ENCODE measurements around the gene NTF4.

Gene NTF4

DNA sequence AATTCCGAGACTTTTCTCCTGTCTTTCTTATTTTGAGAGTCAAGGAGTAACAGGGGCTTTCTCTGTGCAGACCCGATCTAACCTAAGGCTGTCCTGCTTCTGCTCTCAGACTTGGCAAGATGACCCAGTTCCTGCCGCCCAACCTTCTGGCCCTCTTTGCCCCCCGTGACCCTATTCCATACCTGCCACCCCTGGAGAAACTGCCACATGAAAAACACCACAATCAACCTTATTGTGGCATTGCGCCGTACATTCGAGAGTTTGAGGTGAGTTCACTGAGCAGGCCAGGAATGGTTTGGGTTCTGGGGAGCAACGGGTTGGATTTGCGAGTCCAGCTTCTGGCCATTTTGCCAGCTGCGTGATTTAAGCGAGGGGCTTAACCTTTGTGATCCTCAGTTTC is 21.7 kb upstream of the NTF4 start:
- H3K4me3 ChIP-seq (ENCODE audit: low read length): peak overlapping the region; percentile 86
- no peak for DNase-seq (ENCODE audit: low read depth)
- TF ChIP-seq CTCF (IDR thresholded peaks at IDR 0.05; ENCODE audit: insufficient read depth, low read depth, low read length, missing control alignments): no peak

DNA sequence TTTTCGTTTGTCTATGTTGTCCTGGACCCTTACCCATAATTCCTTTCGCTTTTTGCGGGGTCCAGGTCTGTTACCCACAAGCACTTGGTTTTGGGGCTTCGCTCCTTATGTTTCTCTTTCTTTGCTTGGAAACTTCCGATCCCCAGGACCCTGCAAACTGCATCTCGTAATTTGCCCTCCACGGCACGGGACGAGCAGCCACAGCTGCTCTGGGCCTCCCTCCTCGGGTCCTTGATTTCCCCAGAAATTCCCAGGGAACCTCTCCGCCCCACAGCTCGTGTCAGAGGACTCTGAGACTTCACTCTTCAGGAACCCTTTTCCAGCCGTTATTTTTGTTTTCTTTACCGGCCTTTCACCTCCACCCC is 21.2 kb upstream of the NTF4 start:
- peak overlapping the region; percentile 86 for H3K4me3 ChIP-seq (ENCODE audit: low read length)
- no peak for DNase-seq (ENCODE audit: low read depth)
- no peak for TF ChIP-seq CTCF (IDR thresholded peaks at IDR 0.05; ENCODE audit: insufficient read depth, low read depth, low read length, missing control alignments)

DNA sequence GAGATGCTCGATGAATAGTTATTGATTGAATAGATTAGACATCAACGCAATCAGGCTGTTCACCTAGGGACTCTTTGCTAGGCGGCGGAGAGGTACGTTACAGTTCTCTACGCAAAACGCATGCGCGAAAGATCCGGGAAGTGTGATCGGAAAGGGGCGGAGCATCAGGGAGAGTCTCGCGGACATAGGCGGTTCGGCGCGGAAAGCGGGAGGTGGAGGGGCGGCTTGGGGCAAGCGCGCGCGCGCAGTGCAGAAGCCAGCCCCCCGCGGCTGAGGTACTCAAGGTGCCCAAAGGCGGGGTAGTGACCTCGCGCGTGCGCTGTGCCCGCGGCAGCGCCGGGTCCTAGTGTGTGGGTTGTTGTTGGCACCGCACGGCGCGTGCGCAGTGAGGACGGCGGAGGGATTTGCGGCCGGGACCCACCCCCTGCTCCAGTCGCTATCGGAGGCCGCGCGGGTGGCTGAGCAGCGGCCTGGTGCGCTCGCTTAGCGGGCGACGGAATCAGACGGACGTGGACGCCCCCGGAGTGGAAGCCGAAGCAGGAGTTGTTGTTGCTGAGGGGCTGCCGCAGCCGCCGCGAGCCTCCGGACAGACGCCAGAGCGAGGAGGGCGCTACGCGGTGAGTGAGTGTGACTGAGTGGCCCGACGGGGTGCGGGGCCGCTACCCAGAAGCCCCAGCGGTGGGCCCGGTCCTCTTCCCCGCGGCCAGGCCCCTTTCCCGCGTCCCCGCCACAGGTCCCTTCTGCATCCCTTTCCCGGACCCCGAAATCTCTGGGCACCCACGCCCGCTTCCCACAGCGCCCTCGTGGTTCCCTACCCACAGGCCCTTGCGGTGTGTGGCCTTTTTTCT is 20.6 kb upstream of the NTF4 start, which contains the start of gene SNRNP70:
Gene SNRNP70 (plus strand): TSS at position 432 of the 848 bp plus-strand sequence. CDS start 964 bp downstream, outside the sequence.
- no peak for TF ChIP-seq CTCF (IDR thresholded peaks at IDR 0.05; ENCODE audit: insufficient read depth, low read depth, low read length, missing control alignments)
- peak; percentile 100 for DNase-seq (ENCODE audit: low read depth)
- peak within 1 kb of the TSS; percentile 86 for H3K4me3 ChIP-seq (ENCODE audit: low read length)

DNA sequence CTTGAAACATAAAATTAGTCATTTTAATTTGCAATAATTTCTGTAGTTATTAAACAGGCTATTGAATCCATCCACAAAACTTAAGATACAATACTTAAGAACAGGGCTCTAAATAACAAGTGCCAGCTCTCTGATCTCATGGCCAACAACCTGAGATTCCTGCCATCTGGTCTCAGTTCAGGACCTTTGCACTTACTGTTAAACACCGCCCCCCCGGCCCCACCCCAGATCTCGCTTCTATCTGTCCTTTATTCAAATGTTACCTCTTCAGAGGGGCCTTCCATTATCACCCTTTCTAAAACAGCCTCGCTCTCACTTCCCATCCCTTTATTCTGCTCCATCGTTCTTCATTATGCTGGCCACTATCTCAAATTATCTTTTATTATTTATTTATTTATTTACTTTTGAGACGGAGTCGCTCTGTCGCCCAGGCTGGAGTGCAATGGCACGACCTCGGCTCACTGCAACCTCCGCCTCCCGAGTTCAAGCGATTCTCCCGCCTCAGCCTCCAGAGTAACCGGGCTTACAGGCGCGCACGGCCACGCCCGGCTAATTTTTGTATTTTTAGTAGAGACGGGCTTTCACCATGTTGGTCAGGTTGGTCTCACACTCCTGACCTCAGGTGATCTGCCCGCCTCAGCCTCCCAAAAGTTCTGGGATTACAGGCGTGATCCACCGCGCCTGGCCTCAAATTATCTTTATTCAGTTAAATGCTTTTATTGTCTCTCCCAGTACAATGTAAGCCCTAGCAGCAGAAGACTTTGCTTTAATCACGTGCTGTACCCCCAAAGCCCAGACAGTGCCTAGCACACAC is 19.8 kb upstream of the NTF4 start:
- DNase-seq (ENCODE audit: low read depth): no peak
- no peak for TF ChIP-seq CTCF (IDR thresholded peaks at IDR 0.05; ENCODE audit: insufficient read depth, low read depth, low read length, missing control alignments)
- H3K4me3 ChIP-seq (ENCODE audit: low read length): peak overlapping the region; percentile 86

GRCh38 chr19:49081273-49081672 is 16.7 kb upstream of the NTF4 start:
- H3K4me3 ChIP-seq (ENCODE audit: low read length): no peak overlapping the region
- TF ChIP-seq CTCF (IDR thresholded peaks at IDR 0.05; ENCODE audit: insufficient read depth, low read depth, low read length, missing control alignments): no peak
- no peak for DNase-seq (ENCODE audit: low read depth)

DNA sequence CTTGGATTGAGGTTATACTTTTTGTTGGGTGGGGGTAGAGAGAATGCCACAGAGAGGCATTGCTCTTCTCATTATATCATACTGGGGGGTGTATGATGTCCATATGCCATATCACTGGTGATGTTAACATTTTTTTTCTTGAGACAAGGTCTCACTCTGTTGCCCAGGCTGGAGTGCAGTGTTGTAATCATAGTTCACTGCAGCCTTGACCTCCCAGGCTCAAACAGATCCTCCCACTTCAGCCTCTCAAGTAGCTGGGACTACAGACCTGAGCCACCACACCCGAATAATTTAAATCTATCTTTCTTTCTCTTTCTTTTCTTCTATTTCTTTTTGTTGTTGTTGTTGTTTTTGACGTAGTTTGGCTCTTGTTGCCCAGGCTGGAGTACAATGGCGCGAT is 15.8 kb upstream of the NTF4 start:
- DNase-seq (ENCODE audit: low read depth): no peak
- no peak for TF ChIP-seq CTCF (IDR thresholded peaks at IDR 0.05; ENCODE audit: insufficient read depth, low read depth, low read length, missing control alignments)
- no peak overlapping the region for H3K4me3 ChIP-seq (ENCODE audit: low read length)

Measured in epithelial cell of esophagus (primary cell).